ENCODE measurements around the gene MYO1F. TPM values are rescaled to one million over a fixed set of nuclear protein-coding genes. Genes with fewer than 3 reads are reported as not detected.

MYO1F gene
- total RNA-seq, 2 experiments from 2014 or later: 48.7 to 50.1 TPM

DNA sequence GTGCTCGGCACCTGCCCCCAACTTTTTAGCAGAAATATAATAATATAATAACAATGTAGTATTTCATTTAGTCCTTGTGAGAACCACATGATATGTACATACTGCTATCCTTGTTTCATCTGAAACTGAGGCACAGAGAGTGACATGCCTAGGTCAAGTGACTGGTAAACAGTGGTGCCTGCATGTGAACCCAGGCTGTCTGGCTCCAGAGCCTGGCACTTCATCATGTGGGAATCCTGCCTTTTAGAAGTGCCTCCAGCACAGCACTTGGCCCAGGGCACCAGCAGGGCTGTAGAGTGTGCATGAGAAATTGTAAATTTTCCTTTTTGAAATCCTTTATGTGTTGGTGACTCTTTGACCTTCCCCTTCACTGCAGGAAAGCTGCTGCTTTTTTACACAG, 102.2 kb downstream of the MYO1F start:
- Mint-ChIP-seq H3K9me3 (no peaks in the 10 kb centered on the region), H3K4me1 (ENCODE audit: low read depth) (peaks cover 36% of the 10 kb centered on the region), H3K27ac (peak overlapping the region; percentile 70), H3K27me3 (no peaks in the 10 kb centered on the region), H3K4me3 (no peak overlapping the region), H3K36me3 (peaks cover 60% of the 10 kb centered on the region)
- no peak for DNase-seq
- POLR2A ChIA-PET: no interaction called here
- CTCF ChIA-PET: interaction anchor here (0.7 to 1.0 kb wide), 2 partner anchors 104 to 1139 kb away, joined by 3 to 4 read pairs; no protein-coding TSS in a partner anchor
- intact Hi-C loops (cut with micrococcal nuclease): no loop called here

DNA sequence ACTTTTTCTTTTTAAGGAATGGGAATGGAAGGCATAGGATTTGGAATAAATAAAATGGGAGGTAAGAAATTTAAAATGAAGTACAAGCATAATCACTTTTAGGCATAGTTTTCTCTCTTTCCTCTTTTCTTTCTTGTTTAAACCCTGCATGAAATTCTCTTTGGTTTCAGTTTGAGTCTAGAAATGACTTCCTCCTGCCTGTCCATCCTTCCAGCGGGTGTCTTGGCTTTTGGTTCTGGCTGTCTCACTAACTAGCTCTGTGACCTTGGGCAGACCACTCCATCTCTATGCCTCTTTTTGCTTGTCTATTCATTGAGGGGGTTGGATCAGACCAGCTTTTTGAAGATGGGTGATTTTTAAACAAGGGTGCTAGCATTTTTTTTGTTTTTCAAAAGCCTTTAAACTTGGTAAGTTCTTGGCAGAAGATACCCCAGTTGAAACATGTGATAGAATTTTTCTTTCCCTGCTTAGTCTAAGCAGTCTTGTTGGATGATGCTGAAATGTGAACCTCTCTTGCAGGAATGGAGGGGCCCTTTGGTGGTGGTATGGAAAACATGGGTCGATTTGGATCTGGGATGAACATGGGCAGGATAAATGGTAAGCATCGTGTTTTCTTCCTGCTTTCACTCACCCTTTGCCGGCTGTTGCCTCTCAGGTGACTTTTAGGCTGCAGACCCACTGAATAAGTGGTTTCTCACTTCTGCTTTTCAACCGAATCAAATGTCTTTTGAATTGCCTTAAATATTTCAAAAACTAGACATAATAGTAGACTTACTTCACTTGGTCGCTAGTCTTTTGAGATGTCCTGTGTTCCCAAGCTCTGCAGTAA, 103.4 kb downstream of the MYO1F start:
- POLR2A ChIA-PET: no interaction called here
- no peaks in the 10 kb centered on the region for H3K9me3 Mint-ChIP-seq
- DNase-seq: no peak
- no peak overlapping the region for H3K4me3 Mint-ChIP-seq
- H3K27ac Mint-ChIP-seq: peak overlapping the region; percentile 70
- peaks cover 72% of the 10 kb centered on the region for H3K36me3 Mint-ChIP-seq
- no peaks in the 10 kb centered on the region for H3K27me3 Mint-ChIP-seq
- intact Hi-C loops (cut with micrococcal nuclease): no loop called here
- H3K4me1 Mint-ChIP-seq (ENCODE audit: low read depth): peaks cover 34% of the 10 kb centered on the region
- CTCF ChIA-PET: no interaction called here

Other genes starting within 250 kb of the MYO1F start
- 1 to 10 TPM; 2.3 to 2.9 TPM for gene KANK3, start 234.2 kb downstream of the MYO1F start, total RNA-seq
- 1 to 10 TPM; 1.7 to 2.9 TPM for gene ANGPTL4, start 213.3 kb downstream of the MYO1F start, total RNA-seq
- gene RAB11B, start 187.1 kb downstream of the MYO1F start, total RNA-seq: 10 to 100 TPM; 74.2 to 74.9 TPM
- 10 to 100 TPM; 14.5 to 16.0 TPM for gene MARCHF2, start 164.1 kb downstream of the MYO1F start, total RNA-seq
- 100 to 1,000 TPM; 237 to 238 TPM for gene HNRNPM, start 132.5 kb downstream of the MYO1F start, total RNA-seq
- under 1 TPM; 0.73 to 1.00 TPM for gene PRAM1, start 74.8 kb downstream of the MYO1F start, total RNA-seq
- gene ZNF414, start 63.3 kb downstream of the MYO1F start, total RNA-seq: 10 to 100 TPM; 19.7 to 24.6 TPM
- gene ADAMTS10, start 33.3 kb upstream of the MYO1F start, total RNA-seq: 1 to 10 TPM; 3.4 to 3.9 TPM
- not detected for gene NFILZ, start 53.2 kb upstream of the MYO1F start, total RNA-seq
- not detected for gene ACTL9, start 121.4 kb upstream of the MYO1F start, total RNA-seq
- not detected for gene OR2Z1, start 144.2 kb upstream of the MYO1F start, total RNA-seq

All from activated CD4-positive, alpha-beta memory T cell treated with anti-CD3 and anti-CD28 coated beads for 36 hours (primary cell).